Endometrium (tissue), 2 donors: ENCODE data around the gene UBE2J1.

Experiments used
- FAIRE-seq: peaks from 2 replicates; lab custom pipeline; 2012; peaks lifted over from hg19 to GRCh38; lab: Jason Lieb, UNC
- donor health status: control.
- donor health status: control.

Gene UBE2J1

GRCh38 chr6:89289710-89290109, 62.8 kb downstream of the UBE2J1 start:
- FAIRE-seq = no peak

GRCh38 chr6:89287351-89288028, 65.0 kb downstream of the UBE2J1 start:
- FAIRE-seq = no peak

- FAIRE-seq = no peak
Measured at GRCh38 chr6:89286516-89286915, 66.0 kb downstream of the UBE2J1 start.

DNA sequence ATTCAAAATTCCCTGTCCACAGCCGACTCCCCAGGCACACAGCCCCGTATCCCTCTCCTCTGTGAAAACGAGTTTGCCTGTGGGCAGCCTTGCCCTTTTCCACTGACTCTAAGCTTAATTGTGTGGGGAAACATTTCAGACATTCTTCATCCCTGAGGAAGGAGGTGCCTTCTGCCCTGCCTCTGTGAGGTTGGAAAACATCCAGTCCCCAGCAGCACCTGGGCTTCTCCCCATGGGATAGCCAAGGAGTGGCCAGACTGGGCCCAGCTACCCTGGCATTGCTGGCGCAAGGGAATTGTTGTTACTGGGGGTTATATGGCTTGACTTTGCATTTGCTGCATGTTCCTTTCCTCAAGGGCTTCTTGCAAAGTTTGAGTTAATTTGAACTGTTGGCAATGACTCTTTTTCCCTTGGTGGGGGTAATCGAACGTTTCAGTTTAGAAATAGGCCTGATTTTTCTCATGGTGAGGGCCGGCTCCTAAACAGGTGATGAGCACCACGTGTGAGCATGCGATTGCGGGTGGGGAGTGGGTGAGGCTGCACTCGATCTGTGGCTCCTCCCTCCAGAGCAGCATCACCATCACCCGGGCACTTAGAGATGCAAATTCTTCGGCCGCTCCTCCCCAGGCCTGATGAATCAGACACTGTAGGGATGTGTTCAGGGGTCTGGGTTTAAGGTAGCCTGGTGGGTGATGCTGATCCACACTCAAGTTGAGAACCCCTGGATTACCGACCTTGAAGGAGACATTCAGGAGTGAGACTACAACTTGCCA, 67.4 kb downstream of the UBE2J1 start:
- no peak for FAIRE-seq

- FAIRE-seq = no peak
Measured at GRCh38 chr6:89284081-89284480, 68.4 kb downstream of the UBE2J1 start.

- no peak for FAIRE-seq
Measured at GRCh38 chr6:89282749-89283148, 69.8 kb downstream of the UBE2J1 start.

GRCh38 chr6:89281779-89282246, 70.7 kb downstream of the UBE2J1 start:
- no peak for FAIRE-seq

GRCh38 chr6:89278956-89279355, 73.6 kb downstream of the UBE2J1 start:
- FAIRE-seq = no peak
